Measurements from ENCODE around the gene OR8B4.
"Not testable (repeated sequence)": the region's sequence is repeated elsewhere in the genome, so short reads cannot be mapped to it uniquely, and the experiment has no call there.

OR8B4 gene

DNA sequence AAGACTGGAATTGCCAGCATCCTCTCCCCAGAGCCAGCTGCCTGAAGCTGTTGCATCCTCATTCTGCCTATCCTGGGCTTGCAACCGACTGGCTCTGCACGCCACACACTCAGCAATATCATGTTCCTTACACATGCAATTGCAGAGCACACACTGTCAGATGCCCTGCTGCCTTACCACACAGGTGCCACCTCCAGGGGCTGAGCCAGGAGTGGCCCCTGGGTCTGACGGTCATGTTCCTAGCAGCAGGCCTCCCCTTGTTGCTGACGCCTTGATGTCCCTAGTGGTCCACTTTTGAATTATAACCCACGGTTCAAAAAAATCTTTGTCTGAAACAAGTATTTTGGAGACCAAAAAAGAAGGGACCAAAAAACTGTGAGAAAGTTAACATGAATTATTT is 39.3 kb upstream of the OR8B4 start:
- Histone ChIP-seq H3F3A (ENCODE audit: low read depth) (no peaks in the 10 kb centered on the region), H4K20me1 (ENCODE audit: insufficient read depth, low read length, poor library complexity, severe bottlenecking) (no peaks in the 10 kb centered on the region), H2AFZ (ENCODE audit: low read length) (no peak overlapping the region), H3K9me2 (replicated peaks; ENCODE audit: low read depth, low read length) (no peaks in the 10 kb centered on the region), H3K4me2 (ENCODE audit: low read depth, low read length, poor library complexity, severe bottlenecking) (no peak overlapping the region), H3K4me1 (ENCODE audit: insufficient read depth, low read length, poor library complexity, severe bottlenecking) (no peaks in the 10 kb centered on the region), H3K36me3 (ENCODE audit: insufficient read depth, low read length) (no peaks in the 10 kb centered on the region), H3K9ac (ENCODE audit: low read depth, low read length, poor library complexity, severe bottlenecking) (no peak overlapping the region), H3K9me3 (ENCODE audit: insufficient read depth, low read depth, low read length) (no peaks in the 10 kb centered on the region), H3K4me3 (ENCODE audit: low read length, poor library complexity, severe bottlenecking) (no peak overlapping the region), H3K79me2 (ENCODE audit: insufficient read depth, low read length) (no peaks in the 10 kb centered on the region), H3K27me3 (ENCODE audit: insufficient read depth, low read length, poor library complexity, severe bottlenecking) (no peaks in the 10 kb centered on the region)
- TF ChIP-seq, protein P1, sequence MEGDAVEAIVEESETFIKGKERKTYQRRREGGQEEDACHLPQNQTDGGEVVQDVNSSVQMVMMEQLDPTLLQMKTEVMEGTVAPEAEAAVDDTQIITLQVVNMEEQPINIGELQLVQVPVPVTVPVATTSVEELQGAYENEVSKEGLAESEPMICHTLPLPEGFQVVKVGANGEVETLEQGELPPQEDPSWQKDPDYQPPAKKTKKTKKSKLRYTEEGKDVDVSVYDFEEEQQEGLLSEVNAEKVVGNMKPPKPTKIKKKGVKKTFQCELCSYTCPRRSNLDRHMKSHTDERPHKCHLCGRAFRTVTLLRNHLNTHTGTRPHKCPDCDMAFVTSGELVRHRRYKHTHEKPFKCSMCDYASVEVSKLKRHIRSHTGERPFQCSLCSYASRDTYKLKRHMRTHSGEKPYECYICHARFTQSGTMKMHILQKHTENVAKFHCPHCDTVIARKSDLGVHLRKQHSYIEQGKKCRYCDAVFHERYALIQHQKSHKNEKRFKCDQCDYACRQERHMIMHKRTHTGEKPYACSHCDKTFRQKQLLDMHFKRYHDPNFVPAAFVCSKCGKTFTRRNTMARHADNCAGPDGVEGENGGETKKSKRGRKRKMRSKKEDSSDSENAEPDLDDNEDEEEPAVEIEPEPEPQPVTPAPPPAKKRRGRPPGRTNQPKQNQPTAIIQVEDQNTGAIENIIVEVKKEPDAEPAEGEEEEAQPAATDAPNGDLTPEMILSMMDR (conservative IDR thresholded peaks at IDR 0.05; ENCODE audit: low read length), result no peak
- no peak for TF ChIP-seq EZH2phosphoT487 (IDR thresholded peaks at IDR 0.05; ENCODE audit: borderline replicate concordance)

DNA sequence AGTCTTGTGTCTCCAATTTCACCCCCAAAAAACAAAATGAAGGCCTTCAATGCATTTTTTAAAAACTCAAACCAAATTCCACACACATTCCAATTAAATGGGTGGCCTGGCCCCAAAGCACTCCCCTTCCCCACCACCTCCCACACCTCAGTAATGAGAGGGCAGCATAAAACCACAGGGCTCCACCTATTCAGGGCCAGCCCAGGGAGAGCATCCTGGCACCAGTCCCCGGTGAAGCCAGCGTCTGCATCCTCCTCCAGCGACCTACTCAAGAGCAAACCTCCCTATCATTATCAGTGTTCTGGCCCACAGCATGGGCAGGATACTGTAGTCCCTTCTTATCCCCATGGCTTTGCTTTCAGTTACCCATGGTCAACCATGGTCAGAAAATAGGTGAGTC is 38.7 kb upstream of the OR8B4 start:
- no peaks in the 10 kb centered on the region for H3K79me2 ChIP-seq (ENCODE audit: insufficient read depth, low read length)
- H3K4me2 ChIP-seq (ENCODE audit: low read depth, low read length, poor library complexity, severe bottlenecking), result no peak overlapping the region
- H3F3A ChIP-seq (ENCODE audit: low read depth), result no peaks in the 10 kb centered on the region
- no peaks in the 10 kb centered on the region for H4K20me1 ChIP-seq (ENCODE audit: insufficient read depth, low read length, poor library complexity, severe bottlenecking)
- H3K4me1 ChIP-seq (ENCODE audit: insufficient read depth, low read length, poor library complexity, severe bottlenecking), result no peaks in the 10 kb centered on the region
- no peak overlapping the region for H2AFZ ChIP-seq (ENCODE audit: low read length)
- no peak for TF ChIP-seq EZH2phosphoT487 (IDR thresholded peaks at IDR 0.05; ENCODE audit: borderline replicate concordance)
- H3K9me3 ChIP-seq (ENCODE audit: insufficient read depth, low read depth, low read length), result no peaks in the 10 kb centered on the region
- no peaks in the 10 kb centered on the region for H3K9me2 ChIP-seq (replicated peaks; ENCODE audit: low read depth, low read length)
- H3K36me3 ChIP-seq (ENCODE audit: insufficient read depth, low read length), result no peaks in the 10 kb centered on the region
- no peak overlapping the region for H3K9ac ChIP-seq (ENCODE audit: low read depth, low read length, poor library complexity, severe bottlenecking)
- H3K4me3 ChIP-seq (ENCODE audit: low read length, poor library complexity, severe bottlenecking), result no peak overlapping the region
- H3K27me3 ChIP-seq (ENCODE audit: insufficient read depth, low read length, poor library complexity, severe bottlenecking), result no peaks in the 10 kb centered on the region

DNA sequence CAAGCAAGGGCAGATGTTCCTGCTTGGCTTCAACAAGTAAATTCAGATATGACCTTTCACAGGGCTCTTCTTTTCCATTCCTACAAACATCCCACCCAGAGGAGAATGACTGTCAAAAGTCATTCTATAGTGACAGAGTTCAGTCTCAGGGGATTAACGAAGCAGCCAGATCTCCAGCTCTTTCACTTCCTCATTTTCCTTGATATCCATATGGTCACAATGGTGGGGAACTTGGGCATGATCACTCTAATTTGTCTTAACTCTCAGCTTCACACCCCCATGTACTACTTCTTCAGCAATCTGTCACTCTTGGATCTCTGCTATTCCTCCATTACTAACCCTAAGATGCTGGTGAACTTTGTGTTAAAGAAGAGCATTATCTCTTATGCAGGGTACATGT is 35.8 kb upstream of the OR8B4 start:
- no peaks in the 10 kb centered on the region for H3K79me2 ChIP-seq (ENCODE audit: insufficient read depth, low read length)
- H3K4me2 ChIP-seq (ENCODE audit: low read depth, low read length, poor library complexity, severe bottlenecking), result no peak overlapping the region
- H3K4me3 ChIP-seq (ENCODE audit: low read length, poor library complexity, severe bottlenecking), result no peak overlapping the region
- no peaks in the 10 kb centered on the region for H3K36me3 ChIP-seq (ENCODE audit: insufficient read depth, low read length)
- no peaks in the 10 kb centered on the region for H3K27me3 ChIP-seq (ENCODE audit: insufficient read depth, low read length, poor library complexity, severe bottlenecking)
- H4K20me1 ChIP-seq (ENCODE audit: insufficient read depth, low read length, poor library complexity, severe bottlenecking), result no peaks in the 10 kb centered on the region
- H3K9me3 ChIP-seq (ENCODE audit: insufficient read depth, low read depth, low read length), result no peaks in the 10 kb centered on the region
- no peaks in the 10 kb centered on the region for H3K9me2 ChIP-seq (replicated peaks; ENCODE audit: low read depth, low read length)
- H3K4me1 ChIP-seq (ENCODE audit: insufficient read depth, low read length, poor library complexity, severe bottlenecking), result no peaks in the 10 kb centered on the region
- H3K9ac ChIP-seq (ENCODE audit: low read depth, low read length, poor library complexity, severe bottlenecking), result no peak overlapping the region
- no peak overlapping the region for H2AFZ ChIP-seq (ENCODE audit: low read length)
- no peak for TF ChIP-seq EZH2phosphoT487 (IDR thresholded peaks at IDR 0.05; ENCODE audit: borderline replicate concordance)
- TF ChIP-seq, protein P1 (conservative IDR thresholded peaks at IDR 0.05; ENCODE audit: low read length), result no peak
- no peaks in the 10 kb centered on the region for H3F3A ChIP-seq (ENCODE audit: low read depth)

DNA sequence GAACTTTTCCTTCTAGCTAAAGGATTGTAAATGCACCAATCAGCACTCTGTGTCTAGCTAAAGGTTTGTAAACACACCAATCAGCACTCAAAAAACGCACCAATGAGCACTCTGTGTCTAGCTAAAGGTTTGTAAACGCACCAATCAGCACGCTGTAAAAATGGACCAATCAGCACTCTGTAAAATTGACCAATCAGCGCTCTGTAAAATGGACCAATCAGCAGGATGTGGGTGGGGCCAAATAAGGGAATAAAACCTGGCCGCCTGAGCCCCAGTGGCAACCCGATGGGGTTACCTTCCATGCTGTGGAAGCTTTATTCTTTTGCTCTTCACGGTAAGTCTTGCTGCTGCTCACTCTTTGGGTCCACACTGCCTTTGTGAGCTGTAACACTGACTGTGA is 34.7 kb upstream of the OR8B4 start:
- not testable (repeated sequence) for H3K27me3 ChIP-seq (ENCODE audit: insufficient read depth, low read length, poor library complexity, severe bottlenecking); H3F3A ChIP-seq (ENCODE audit: low read depth); H2AFZ ChIP-seq (ENCODE audit: low read length); H3K4me3 ChIP-seq (ENCODE audit: low read length, poor library complexity, severe bottlenecking); H4K20me1 ChIP-seq (ENCODE audit: insufficient read depth, low read length, poor library complexity, severe bottlenecking); H3K36me3 ChIP-seq (ENCODE audit: insufficient read depth, low read length); H3K9me3 ChIP-seq (ENCODE audit: insufficient read depth, low read depth, low read length); H3K9ac ChIP-seq (ENCODE audit: low read depth, low read length, poor library complexity, severe bottlenecking); H3K79me2 ChIP-seq (ENCODE audit: insufficient read depth, low read length); H3K4me1 ChIP-seq (ENCODE audit: insufficient read depth, low read length, poor library complexity, severe bottlenecking); H3K4me2 ChIP-seq (ENCODE audit: low read depth, low read length, poor library complexity, severe bottlenecking); H3K9me2 ChIP-seq (replicated peaks; ENCODE audit: low read depth, low read length)

Measured in Loucy (cell line).